K562 (cell line): Measurements from ENCODE around the gene SFR1. TPM values are rescaled to one million over a fixed set of nuclear protein-coding genes. Genes with fewer than 3 reads are reported as not detected.

Experiments used
- ATAC-seq: fragments of 200-7000 bp; cut with Tn5 transposase; 3 replicates; pipeline ENCODE4 v1.9.1; 2020; ENCODE audit warnings: moderate library complexity
- BruUV-seq: library from RNA; stranded (reverse); fragments of 400-500 nt; replicated peaks from 2 replicates; lab custom pipeline; 2021; lab: Mats Ljungman, UMichigan
- CTCF ChIA-PET: fragments of 300-600 bp; formaldehyde crosslinking; extraction: SDS; loops from one replicate; lab custom pipeline; 2021; ENCODE audit warnings: low intra/inter-chr PET ratio; lab: Yijun Ruan, JAX
- POLR2A ChIA-PET: fragments of 300-600, 350-650 bp; sonication (Branson Sonifier 250); formaldehyde crosslinking; extraction: SDS; loops from one replicate; lab custom pipeline; 2021; ENCODE audit warnings: antibody characterized with exemption, inconsistent platforms; lab: Yijun Ruan, JAX
- DNase-seq, 4 experiments: peaks; one replicate each; pipeline versions ENCODE4 v3.0.0 to v3.0.0-alpha.2; 2011 to 2018; ENCODE audit warnings: low spot score in 3 of 4, mixed read lengths in 3 of 4; ENCODE audit errors: extremely low read depth in 1 of 4
- FAIRE-seq: peaks from 2 replicates; lab custom pipeline; 2011; peaks lifted over from hg19 to GRCh38; lab: Jason Lieb, UNC
- H2AFZ ChIP-seq: 2 replicates; pipeline ENCODE4 v1.6.0; 2011; ENCODE audit warnings: low read depth, low read length, control low read depth, inconsistent platforms
- H3K27ac ChIP-seq: fragments of 200-600 bp; 3 replicates; pipeline ENCODE4 v1.8.0; 2011; ENCODE audit warnings: low read depth, mild to moderate bottlenecking, control low read depth, inconsistent platforms, low read length, moderate library complexity, mixed read lengths; ENCODE audit errors: extremely low read depth
- H3K27me3 ChIP-seq, 2 experiments: fragments of 300-600 bp in 1 of 2; 2 replicates in 1 of 2; 3 replicates in 1 of 2; pipeline versions ENCODE4 v1.6.0 to v1.8.0; 2011; ENCODE audit warnings: inconsistent platforms in 2 of 2, low read length in 2 of 2, mild to moderate bottlenecking in 1 of 2, mixed read lengths in 1 of 2, moderate library complexity in 1 of 2; ENCODE audit not compliant: control insufficient read depth in 2 of 2, insufficient read depth in 2 of 2
- H3K36me3 ChIP-seq: fragments of 300-600 bp; 3 replicates; pipeline ENCODE4 v1.8.0; 2011; ENCODE audit warnings: mild to moderate bottlenecking, low read length, inconsistent platforms; ENCODE audit not compliant: control insufficient read depth, insufficient read depth
- H3K4me1 ChIP-seq, 2 experiments: fragments of 200-600 bp in 1 of 2; replicated peaks in 1 of 2; 2 replicates in 1 of 2; 3 replicates in 1 of 2; pipeline versions ENCODE4 v1.5.1 to v1.8.0; 2011; ENCODE audit warnings: inconsistent platforms in 2 of 2, low read length in 2 of 2, mild to moderate bottlenecking in 1 of 2, mixed read lengths in 1 of 2, moderate library complexity in 1 of 2; ENCODE audit not compliant: control insufficient read depth in 2 of 2, insufficient read depth in 2 of 2
- H3K4me2 ChIP-seq: 2 replicates; pipeline ENCODE4 v1.6.1; 2011; ENCODE audit warnings: low read length, control low read depth, inconsistent platforms, mixed read lengths; ENCODE audit not compliant: insufficient read depth
- H3K4me3 ChIP-seq: fragments of 200-600 bp; sonication (generic), shearing (Covaris generic); 2 replicates; pipeline ENCODE4 v1.5.1; 2016; ENCODE audit warnings: control low read depth, inconsistent platforms
- H3K79me2 ChIP-seq: fragments of 200-600 bp; 3 replicates; pipeline ENCODE4 v1.8.0; 2011; ENCODE audit warnings: low read length, inconsistent platforms; ENCODE audit not compliant: control insufficient read depth, insufficient read depth
- H3K9ac ChIP-seq, 2 experiments: 2 replicates each; pipeline versions ENCODE4 v1.6.0 to v1.6.1; 2011; ENCODE audit warnings: low read depth in 2 of 2, low read length in 2 of 2, control low read depth in 1 of 2, inconsistent platforms in 1 of 2, mild to moderate bottlenecking in 1 of 2, mixed read lengths in 1 of 2; ENCODE audit not compliant: insufficient read depth in 1 of 2
- H3K9me1 ChIP-seq: one replicate; pipeline ENCODE4 v1.6.0; 2011; ENCODE audit warnings: inconsistent platforms, mild to moderate bottlenecking, low read length, moderate library complexity; ENCODE audit not compliant: control insufficient read depth, insufficient read depth
- H3K9me3 ChIP-seq: replicated peaks from 2 replicates; pipeline ENCODE4 v1.5.1; 2011; ENCODE audit warnings: low read depth, low read length, inconsistent platforms; ENCODE audit not compliant: control insufficient read depth, insufficient read depth
- H4K20me1 ChIP-seq: replicated peaks from 2 replicates; pipeline ENCODE4 v1.6.1; 2011; ENCODE audit warnings: low read length, inconsistent platforms, mixed read lengths; ENCODE audit not compliant: control insufficient read depth, insufficient read depth
- BHLHE40 ChIP-seq: IDR thresholded peaks from 2 replicates; pipeline ENCODE4 v1.6.1; 2011; ENCODE audit warnings: low read length, improper control_type of control experiment
- DDX20 ChIP-seq: fragments of 450-650 bp; IDR thresholded peaks from 2 replicates; pipeline ENCODE4 v1.6.1; 2016; ENCODE audit warnings: missing genetic modification characterization, low read depth, mild to moderate bottlenecking, missing compliant biosample characterization, moderate library complexity
- HDAC2 ChIP-seq: fragments of 450-650 bp; IDR thresholded peaks from 2 replicates; pipeline ENCODE4 v1.6.1; 2016; ENCODE audit warnings: mild to moderate bottlenecking
- HIVEP1 ChIP-seq: fragments of 250-450 bp; sonication (Bioruptor Pico); IDR thresholded peaks from 2 replicates; pipeline ENCODE4 v1.4.0; 2020; ENCODE audit warnings: mild to moderate bottlenecking
- KHSRP ChIP-seq: fragments of 450-650 bp; IDR thresholded peaks from 2 replicates; pipeline ENCODE4 v1.6.1; 2017
- MTA1 ChIP-seq: fragments of 450-650 bp; IDR thresholded peaks from 2 replicates; pipeline ENCODE4 v1.6.1; 2017; ENCODE audit warnings: borderline replicate concordance
- POLR2AphosphoS5 ChIP-seq: IDR thresholded peaks from 2 replicates; pipeline ENCODE4 v1.6.1; 2011; ENCODE audit warnings: mild to moderate bottlenecking, low read depth, low read length, moderate library complexity; ENCODE audit not compliant: control insufficient read depth, insufficient read depth
- PTBP1 ChIP-seq: fragments of 200-400 bp; formaldehyde crosslinking; IDR thresholded peaks from 2 replicates; pipeline ENCODE4 v1.6.1; 2017; ENCODE audit warnings: low read depth, low read length
- PYGO2 ChIP-seq: fragments of 450-650 bp; IDR thresholded peaks from 2 replicates; pipeline ENCODE4 v1.6.1; 2016; ENCODE audit warnings: mild to moderate bottlenecking, missing genetic modification characterization, moderate library complexity, missing compliant biosample characterization
- RFX1 ChIP-seq: fragments of 450-650 bp; IDR thresholded peaks from 2 replicates; pipeline ENCODE4 v1.6.1; 2016; ENCODE audit warnings: mild to moderate bottlenecking, moderate library complexity
- SIRT6 ChIP-seq: IDR thresholded peaks from one replicate; pipeline ENCODE4 v1.6.1; 2012; ENCODE audit warnings: low read depth, mild to moderate bottlenecking, control low read depth, inconsistent platforms, low read length, moderate library complexity
- SLC30A9 ChIP-seq: fragments of 250-450 bp; sonication (Bioruptor Pico); IDR thresholded peaks from 2 replicates; pipeline ENCODE4 v1.8.0; 2022; ENCODE audit warnings: mild to moderate bottlenecking, moderate library complexity
- ZNF316 ChIP-seq: fragments of 450-650 bp; IDR thresholded peaks from 2 replicates; pipeline ENCODE4 v1.6.1; 2016
- ZNF644 ChIP-seq: fragments of 200-800 bp; sonication (Bioruptor generic); IDR thresholded peaks from 2 replicates; pipeline ENCODE4 v1.6.1; 2016; ENCODE audit warnings: low read depth, missing genetic modification characterization, missing compliant biosample characterization
- WGBS: fragments of 100-300 bp; shearing (Covaris generic); methylation state at CpG from one replicate; pipeline ENCODE4 v1.1.6; 2016; ENCODE audit warnings: low coverage, mixed read lengths; ENCODE audit not compliant: insufficient coverage; ENCODE audit errors: missing lambda C conversion rate; 5-methylcytosine and 5-hydroxymethylcytosine counted together
- in situ Hi-C: fragments of 300-500 bp; cut with MboI; formaldehyde crosslinking; loops from 4 replicates; pipeline ENCODE4 v1.15.0; 2018; ENCODE audit warnings: inconsistent platforms, mixed read lengths
- intact Hi-C: fragments of 100-400 bp; cut with micrococcal nuclease; formaldehyde crosslinking; loops from 2 replicates; pipeline ENCODE4 v1.14.2; 2022
- polyA plus RNA-seq, 8 experiments: library from polyadenylated mRNA; depleted of rRNA in 4 of 8; stranded (reverse) in 5 of 8; unstranded in 3 of 8; fragments of >200 nt; fragmentation: Nextera tagmentation in 2 of 8; fragmentation: Illumina TruSeq in 1 of 8; extraction: Ambion mirVana in 2 of 8; extraction: Trizol in 1 of 8; gene quantifications; 2 replicates each; pipeline versions ENCODE4 v1.2.1 to v1.2.3, GENCODE V29; 2011 to 2014; ENCODE audit warnings: inconsistent platforms in 1 of 8, missing spikeins in 1 of 8
- total RNA-seq, 7 experiments: library from RNA; depleted of rRNA in 6 of 7; stranded (reverse); fragments of >200 nt in 6 of 7; fragmentation: Illumina TruSeq in 2 of 7; extraction: Trizol in 2 of 7; gene quantifications; 2 replicates each; pipeline versions ENCODE4 v1.2.1 to v1.2.3, GENCODE V29; 2011 to 2021; ENCODE audit warnings: low replicate concordance in 1 of 7
- TF ChIP-seq, protein P1 (sequence below), 3 experiments: IDR thresholded peaks in 2 of 3; conservative IDR thresholded peaks in 1 of 3; 2 replicates each; pipeline ENCODE4 v1.5.1; 2011 to 2012; ENCODE audit warnings: low read length in 3 of 3, mild to moderate bottlenecking in 3 of 3, control low read depth in 2 of 3, improper control_type of control experiment in 1 of 3, inconsistent platforms in 1 of 3, low read depth in 1 of 3, mixed read lengths in 1 of 3, moderate library complexity in 1 of 3; ENCODE audit not compliant: insufficient read depth in 2 of 3

The SFR1 gene
- total and polyA plus RNA-seq, 9 of the 15 experiments (the other 6 are each of a cell fraction or from before 2014, with no cell fraction given), result 4.3 to 18.7 (median 9.1) TPM

DNA sequence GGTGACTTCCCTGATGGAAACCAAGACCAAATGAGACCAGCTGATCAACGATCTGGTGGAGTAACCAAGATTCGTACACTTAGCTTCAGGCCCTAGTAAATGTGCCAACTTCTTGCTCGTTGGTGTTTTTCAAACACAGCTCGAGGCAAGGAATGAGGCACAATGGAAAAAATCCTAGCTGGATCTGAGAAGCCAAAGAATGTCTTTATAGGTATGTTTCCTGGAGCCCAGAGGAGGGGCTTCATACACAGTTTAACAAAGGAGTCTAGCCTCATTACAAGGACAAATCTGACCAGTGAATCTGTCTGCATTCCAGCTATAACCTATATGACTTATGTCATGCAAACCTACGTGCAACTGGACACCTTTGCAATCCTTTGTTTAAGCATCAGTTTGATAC is 40.0 kb upstream of the SFR1 start (continued):
- no peak for TF ChIP-seq PYGO2 (tag)
- TF ChIP-seq SLC30A9 (CRISPR knock-in tag), result no peak
- no peak for TF ChIP-seq ZNF644
- TF ChIP-seq ZNF316, result no peak
- no peak for TF ChIP-seq PTBP1
- TF ChIP-seq SIRT6, result no peak
- TF ChIP-seq DDX20, result no peak
- TF ChIP-seq HDAC2, result no peak
- TF ChIP-seq, protein P1, sequence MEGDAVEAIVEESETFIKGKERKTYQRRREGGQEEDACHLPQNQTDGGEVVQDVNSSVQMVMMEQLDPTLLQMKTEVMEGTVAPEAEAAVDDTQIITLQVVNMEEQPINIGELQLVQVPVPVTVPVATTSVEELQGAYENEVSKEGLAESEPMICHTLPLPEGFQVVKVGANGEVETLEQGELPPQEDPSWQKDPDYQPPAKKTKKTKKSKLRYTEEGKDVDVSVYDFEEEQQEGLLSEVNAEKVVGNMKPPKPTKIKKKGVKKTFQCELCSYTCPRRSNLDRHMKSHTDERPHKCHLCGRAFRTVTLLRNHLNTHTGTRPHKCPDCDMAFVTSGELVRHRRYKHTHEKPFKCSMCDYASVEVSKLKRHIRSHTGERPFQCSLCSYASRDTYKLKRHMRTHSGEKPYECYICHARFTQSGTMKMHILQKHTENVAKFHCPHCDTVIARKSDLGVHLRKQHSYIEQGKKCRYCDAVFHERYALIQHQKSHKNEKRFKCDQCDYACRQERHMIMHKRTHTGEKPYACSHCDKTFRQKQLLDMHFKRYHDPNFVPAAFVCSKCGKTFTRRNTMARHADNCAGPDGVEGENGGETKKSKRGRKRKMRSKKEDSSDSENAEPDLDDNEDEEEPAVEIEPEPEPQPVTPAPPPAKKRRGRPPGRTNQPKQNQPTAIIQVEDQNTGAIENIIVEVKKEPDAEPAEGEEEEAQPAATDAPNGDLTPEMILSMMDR (IDR thresholded peaks at IDR 0.05 in 2 of 3, conservative IDR thresholded peaks at IDR 0.05 in 1 of 3; ENCODE audit: insufficient read depth in 2 of 3, low read depth in 1 of 3, low read length in 3 of 3), result no peak
- no peak for TF ChIP-seq MTA1

DNA sequence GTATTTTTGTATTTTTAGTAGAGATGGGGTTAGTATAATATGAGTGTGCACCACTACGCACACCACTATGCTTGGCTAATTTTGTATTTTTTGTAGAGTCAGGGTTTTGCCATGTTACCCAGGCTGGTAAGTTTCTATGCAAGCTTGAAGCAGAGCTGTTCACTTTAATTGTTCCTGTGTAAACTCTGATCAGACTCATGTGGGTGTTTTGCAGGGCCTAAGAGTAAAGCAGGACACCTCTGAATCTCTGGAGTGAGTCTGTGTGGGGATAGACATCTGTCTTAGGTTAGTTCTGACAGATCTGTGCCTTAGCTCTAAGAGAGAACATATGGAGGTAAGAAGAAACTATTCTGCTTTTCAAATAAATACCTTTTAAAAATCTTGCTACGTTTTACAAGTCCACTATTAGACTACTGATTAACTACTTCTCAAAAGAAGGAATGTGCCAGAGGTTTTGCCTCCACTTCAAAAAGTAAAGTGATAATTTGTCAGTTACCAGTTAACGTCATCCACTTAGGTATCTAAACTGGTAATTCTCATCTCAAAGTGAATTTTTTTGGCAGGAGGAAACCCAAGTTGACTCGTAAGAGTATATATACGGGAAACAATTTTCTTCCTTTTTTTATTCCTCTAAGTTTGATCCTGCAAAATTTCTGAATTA is 37.4 kb upstream of the SFR1 start:
- Histone ChIP-seq H3K79me2 (no peaks in the 10 kb centered on the region), H3K4me1 (no peaks in the 10 kb centered on the region), H2AFZ (no peak overlapping the region), H4K20me1 (no peaks in the 10 kb centered on the region), H3K4me2 (no peak overlapping the region), H3K27ac (no peak overlapping the region), H3K4me3 (no peak overlapping the region), H3K9me3 (no peaks in the 10 kb centered on the region)
- ChIA-PET POLR2A (no interaction called here), CTCF (no interaction called here)
- no TSS peak for BruUV-seq
- ATAC-seq (no peak), DNase-seq (no peak)
- in situ Hi-C loops, result no loop called here
- WGBS, result 5% methylated on average over 5 of the region's 5 CpGs
- TF ChIP-seq KHSRP (no peak), POLR2AphosphoS5 (no peak), BHLHE40 (no peak), HIVEP1 (CRISPR knock-in tag) (no peak), RFX1 (no peak)
- TF ChIP-seq, all 486 proteins: peak for 0
- Histone ChIP-seq H3K9me1 (no peaks in the 10 kb centered on the region), H3K27me3 (peaks cover 0 to 5% of the 10 kb centered on the region in 2 experiments; a peak in 2 of 5 replicates), H3K36me3 (no peaks in the 10 kb centered on the region), H3K9ac (no peak overlapping the region)
- intact Hi-C loops, result no loop called here
- FAIRE-seq, result no peak
